Measurements from ENCODE around the gene NFU1. TPM values are rescaled to one million over a fixed set of nuclear protein-coding genes. Genes with fewer than 3 reads are reported as not detected.

NFU1 gene
- total RNA-seq, 2 experiments from 2014 or later: 41.0 to 46.2 TPM

GRCh38 chr2:69416147-69416546 lies 21.1 kb downstream of the NFU1 start:
- Mint-ChIP-seq H3K36me3 (ENCODE audit: low read depth) (peaks cover 15% of the 10 kb centered on the region), H3K27me3 (no peaks in the 10 kb centered on the region), H3K9me3 (no peaks in the 10 kb centered on the region), H3K4me3 (no peak overlapping the region), H3K27ac (no peak overlapping the region), H3K4me1 (ENCODE audit: low read depth) (no peaks in the 10 kb centered on the region)
- DNase-seq (no peak), ATAC-seq (no peak)
- intact Hi-C loops (cut with micrococcal nuclease): no loop called here
- ChIA-PET POLR2A (no interaction called here), CTCF (interaction anchor here (2.1 kb wide), 1 partner anchor 21 kb away, joined by 6 read pairs; the partner anchor contains the start of gene NFU1)
- TF ChIP-seq, protein P1, sequence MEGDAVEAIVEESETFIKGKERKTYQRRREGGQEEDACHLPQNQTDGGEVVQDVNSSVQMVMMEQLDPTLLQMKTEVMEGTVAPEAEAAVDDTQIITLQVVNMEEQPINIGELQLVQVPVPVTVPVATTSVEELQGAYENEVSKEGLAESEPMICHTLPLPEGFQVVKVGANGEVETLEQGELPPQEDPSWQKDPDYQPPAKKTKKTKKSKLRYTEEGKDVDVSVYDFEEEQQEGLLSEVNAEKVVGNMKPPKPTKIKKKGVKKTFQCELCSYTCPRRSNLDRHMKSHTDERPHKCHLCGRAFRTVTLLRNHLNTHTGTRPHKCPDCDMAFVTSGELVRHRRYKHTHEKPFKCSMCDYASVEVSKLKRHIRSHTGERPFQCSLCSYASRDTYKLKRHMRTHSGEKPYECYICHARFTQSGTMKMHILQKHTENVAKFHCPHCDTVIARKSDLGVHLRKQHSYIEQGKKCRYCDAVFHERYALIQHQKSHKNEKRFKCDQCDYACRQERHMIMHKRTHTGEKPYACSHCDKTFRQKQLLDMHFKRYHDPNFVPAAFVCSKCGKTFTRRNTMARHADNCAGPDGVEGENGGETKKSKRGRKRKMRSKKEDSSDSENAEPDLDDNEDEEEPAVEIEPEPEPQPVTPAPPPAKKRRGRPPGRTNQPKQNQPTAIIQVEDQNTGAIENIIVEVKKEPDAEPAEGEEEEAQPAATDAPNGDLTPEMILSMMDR (IDR thresholded peaks at IDR 0.05): no peak

DNA sequence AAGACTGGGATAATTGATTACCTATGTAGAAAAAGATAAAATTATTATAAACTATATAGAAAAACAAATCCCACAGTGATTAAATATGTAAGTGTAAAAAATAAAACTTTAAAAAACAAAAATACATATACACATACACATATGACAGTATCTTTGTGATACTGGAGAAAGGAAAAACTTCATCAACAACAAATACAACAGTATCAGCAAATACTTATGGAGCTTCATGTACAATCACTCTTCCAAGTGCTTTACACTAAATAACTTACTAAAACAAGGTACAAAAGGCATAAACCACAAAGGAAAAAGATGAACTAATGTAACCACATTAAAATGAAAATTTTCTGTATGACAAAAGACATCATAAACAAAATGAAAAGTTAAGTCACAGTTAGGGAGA lies 26.1 kb downstream of the NFU1 start:
- no peaks in the 10 kb centered on the region for H3K9me3 Mint-ChIP-seq
- intact Hi-C loops (cut with micrococcal nuclease): no loop called here
- H3K36me3 Mint-ChIP-seq (ENCODE audit: low read depth): peaks cover 19% of the 10 kb centered on the region
- TF ChIP-seq, protein P1 (IDR thresholded peaks at IDR 0.05): no peak
- DNase-seq (no peak), ATAC-seq (no peak)
- peaks cover 7% of the 10 kb centered on the region for H3K4me1 Mint-ChIP-seq (ENCODE audit: low read depth)
- POLR2A ChIA-PET: no interaction called here
- no peaks in the 10 kb centered on the region for H3K27me3 Mint-ChIP-seq
- no peak overlapping the region for H3K27ac Mint-ChIP-seq
- no peak overlapping the region for H3K4me3 Mint-ChIP-seq
- CTCF ChIA-PET: interaction anchor here (1.0 kb wide), 1 partner anchor 33 kb away, joined by 4 read pairs; no protein-coding TSS in a partner anchor

GRCh38 chr2:69405306-69405705 lies 31.9 kb downstream of the NFU1 start:
- peaks cover 2% of the 10 kb centered on the region for H3K9me3 Mint-ChIP-seq
- no peaks in the 10 kb centered on the region for H3K27me3 Mint-ChIP-seq
- ATAC-seq (no peak), DNase-seq (no peak)
- intact Hi-C loops (cut with micrococcal nuclease): no loop called here
- H3K4me3 Mint-ChIP-seq: no peak overlapping the region
- TF ChIP-seq, protein P1 (IDR thresholded peaks at IDR 0.05): no peak
- POLR2A ChIA-PET: no interaction called here
- CTCF ChIA-PET: interaction anchor here (1.0 kb wide), 1 partner anchor 27 kb away, joined by 3 read pairs; no protein-coding TSS in a partner anchor
- H3K4me1 Mint-ChIP-seq (ENCODE audit: low read depth): peaks cover 7% of the 10 kb centered on the region
- no peak overlapping the region for H3K27ac Mint-ChIP-seq
- H3K36me3 Mint-ChIP-seq (ENCODE audit: low read depth): peaks cover 37% of the 10 kb centered on the region

DNA sequence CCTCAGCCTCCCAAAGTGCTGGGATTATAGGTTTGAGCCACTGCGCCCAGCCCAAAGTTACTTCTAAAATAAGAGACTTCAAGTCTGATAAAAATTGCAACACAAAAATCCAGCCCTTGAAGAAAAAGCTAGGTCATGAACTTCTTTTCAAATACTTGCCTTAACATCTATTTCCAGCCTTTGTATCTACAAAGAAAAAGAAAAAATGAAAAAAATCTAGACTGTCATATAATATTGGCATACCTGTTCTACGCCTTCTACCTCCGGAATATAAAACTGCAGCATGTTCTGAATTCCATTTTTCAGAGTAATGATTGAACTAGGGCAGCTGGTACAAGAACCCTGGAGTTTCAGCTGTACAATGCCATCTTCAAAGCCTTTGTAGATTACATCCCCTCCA lies 37.1 kb downstream of the NFU1 start:
- intact Hi-C loops (cut with micrococcal nuclease): no loop called here
- ChIA-PET CTCF (interaction anchor here (0.9 to 1.1 kb wide), 2 partner anchors 18 to 24 kb away, joined by 4 read pairs; no protein-coding TSS in a partner anchor), POLR2A (interaction anchor here (0.6 kb wide), 1 partner anchor 21 kb away, joined by 3 read pairs; no protein-coding TSS in a partner anchor)
- TF ChIP-seq, protein P1 (IDR thresholded peaks at IDR 0.05): no peak
- no peak overlapping the region for H3K27ac Mint-ChIP-seq
- H3K27me3 Mint-ChIP-seq: no peaks in the 10 kb centered on the region
- no peaks in the 10 kb centered on the region for H3K4me1 Mint-ChIP-seq (ENCODE audit: low read depth)
- DNase-seq: no peak
- no peak for ATAC-seq
- no peak overlapping the region for H3K4me3 Mint-ChIP-seq
- peaks cover 26% of the 10 kb centered on the region for H3K36me3 Mint-ChIP-seq (ENCODE audit: low read depth)
- peaks cover 2% of the 10 kb centered on the region for H3K9me3 Mint-ChIP-seq

DNA sequence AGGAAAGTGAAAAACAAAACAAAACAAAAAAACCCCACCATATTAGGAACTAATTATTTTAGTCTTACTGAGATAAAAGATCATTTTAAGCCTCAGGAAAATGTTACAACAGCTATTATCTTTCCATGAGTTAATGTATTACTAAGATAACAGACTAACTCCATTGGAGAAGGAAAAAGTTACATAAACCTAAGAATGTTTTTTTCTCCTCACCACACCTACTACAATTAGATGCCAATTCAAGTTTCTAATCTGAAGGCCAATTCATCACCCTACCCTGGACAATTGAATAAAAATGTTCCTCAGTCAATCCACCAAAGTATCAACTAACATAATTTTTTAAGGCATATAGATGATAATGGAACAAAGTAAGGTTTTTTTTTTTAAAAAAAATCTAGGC lies 40.0 kb downstream of the NFU1 start:
- H3K27ac Mint-ChIP-seq: no peak overlapping the region
- CTCF ChIA-PET: interaction anchor here (1.4 kb wide), 1 partner anchor 35 kb away, joined by 3 read pairs; no protein-coding TSS in a partner anchor
- TF ChIP-seq, protein P1 (IDR thresholded peaks at IDR 0.05): no peak
- no peaks in the 10 kb centered on the region for H3K9me3 Mint-ChIP-seq
- peaks cover 3% of the 10 kb centered on the region for H3K4me1 Mint-ChIP-seq (ENCODE audit: low read depth)
- POLR2A ChIA-PET: no interaction called here
- H3K36me3 Mint-ChIP-seq (ENCODE audit: low read depth): peaks cover 24% of the 10 kb centered on the region
- no peak for DNase-seq
- intact Hi-C loops (cut with micrococcal nuclease): no loop called here
- H3K4me3 Mint-ChIP-seq: no peak overlapping the region
- ATAC-seq: no peak
- no peaks in the 10 kb centered on the region for H3K27me3 Mint-ChIP-seq
